SH-SY5Y (cell line): Measurements from ENCODE around the gene SELENON.

ENCODE experiments used
- GATA2 ChIP-seq: IDR thresholded peaks from 2 replicates; pipeline ENCODE4 v1.6.1; 2011; ENCODE audit warnings: mild to moderate bottlenecking, low read depth, low read length
- GATA3 ChIP-seq: IDR thresholded peaks from 2 replicates; pipeline ENCODE4 v1.6.1; 2011; ENCODE audit warnings: low read depth, mild to moderate bottlenecking, low read length, moderate library complexity

SELENON gene

GRCh38 chr1:25843483-25843882, 43.5 kb downstream of the SELENON start:
- TF ChIP-seq GATA3 = no peak
- TF ChIP-seq GATA2 = no peak

DNA sequence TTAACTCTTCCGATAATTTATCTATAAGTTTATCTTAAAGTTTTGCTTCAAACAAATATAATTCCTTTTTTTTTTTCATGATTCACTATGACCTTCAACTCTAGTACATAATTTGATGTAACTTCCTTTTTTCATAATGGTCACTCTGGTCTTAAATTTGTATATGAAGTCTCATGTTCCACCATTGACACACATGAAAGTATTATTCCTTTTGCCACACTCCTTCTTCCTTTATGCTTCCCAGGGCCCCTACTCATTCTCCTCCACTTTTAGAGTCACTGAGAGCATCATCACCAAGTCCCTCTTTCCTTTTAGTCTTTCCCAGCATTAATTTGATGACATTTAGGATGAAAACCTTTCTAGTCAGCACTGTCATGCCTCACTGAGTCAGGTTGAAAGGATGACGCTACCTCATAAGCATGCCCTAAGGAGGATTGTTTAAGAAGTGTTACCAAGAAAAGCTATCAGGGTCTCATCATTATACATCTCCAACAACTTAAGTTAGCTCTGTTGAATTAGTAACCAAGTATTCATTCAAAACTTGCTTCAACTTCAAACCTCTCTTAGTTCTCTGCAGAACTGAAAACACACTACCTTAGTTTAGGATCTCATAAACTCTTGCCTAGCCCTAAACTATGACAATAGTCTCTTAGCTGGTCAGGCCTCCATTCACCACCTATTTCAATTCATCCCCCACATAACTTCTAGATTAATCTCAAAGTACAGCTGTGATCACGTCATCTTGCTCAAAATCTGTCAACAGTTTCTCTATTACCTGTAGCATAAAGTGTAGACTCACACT, 44.7 kb downstream of the SELENON start:
- TF ChIP-seq GATA3 = no peak
- TF ChIP-seq GATA2 = no peak

DNA sequence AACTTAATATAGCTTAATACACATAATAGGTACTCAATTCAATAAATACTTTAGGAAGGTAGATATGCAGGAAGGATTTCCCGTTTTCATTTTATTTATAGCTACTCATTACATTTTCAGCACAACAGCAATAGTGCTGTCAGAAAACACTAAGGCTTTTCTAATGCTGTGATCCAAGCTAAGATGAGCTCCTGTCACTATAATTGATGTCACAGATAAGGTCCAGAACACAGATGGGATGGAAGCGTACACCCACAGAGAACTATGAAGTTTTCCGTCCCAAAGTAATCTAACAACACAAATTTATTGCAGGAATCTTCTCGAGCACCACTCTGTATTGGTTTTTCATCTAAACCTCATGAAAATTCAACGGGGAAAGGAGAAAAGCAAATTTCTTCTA, 45.7 kb downstream of the SELENON start:
- TF ChIP-seq GATA3 = no peak
- TF ChIP-seq GATA2 = no peak

- TF ChIP-seq GATA2 (no peak), GATA3 (no peak)
These were observed 47.9 kb downstream of the SELENON start for GRCh38 chr1:25847929-25848328.

GRCh38 chr1:25848531-25848930, 48.5 kb downstream of the SELENON start:
- TF ChIP-seq GATA2 (no peak), GATA3 (no peak)

DNA sequence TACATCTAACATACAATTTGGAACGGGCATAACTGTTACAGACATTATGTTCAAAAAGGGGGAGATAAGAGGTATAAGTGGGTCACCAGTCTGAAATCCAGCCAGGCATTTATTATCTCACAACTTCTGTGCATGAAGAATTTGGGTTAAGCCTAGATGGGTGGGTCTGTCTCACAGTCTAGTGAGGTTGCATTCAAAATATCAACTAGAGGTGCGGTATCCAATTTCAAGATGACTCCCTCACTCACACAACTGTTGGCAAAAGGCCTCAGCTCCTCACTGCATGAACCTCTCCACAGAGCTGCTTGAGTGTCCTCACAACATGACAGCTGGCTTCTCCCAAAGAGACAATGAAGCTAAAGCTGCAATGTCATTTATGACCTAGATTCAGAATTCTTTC, 54.6 kb downstream of the SELENON start:
- TF ChIP-seq GATA2 = no peak
- no peak for TF ChIP-seq GATA3

DNA sequence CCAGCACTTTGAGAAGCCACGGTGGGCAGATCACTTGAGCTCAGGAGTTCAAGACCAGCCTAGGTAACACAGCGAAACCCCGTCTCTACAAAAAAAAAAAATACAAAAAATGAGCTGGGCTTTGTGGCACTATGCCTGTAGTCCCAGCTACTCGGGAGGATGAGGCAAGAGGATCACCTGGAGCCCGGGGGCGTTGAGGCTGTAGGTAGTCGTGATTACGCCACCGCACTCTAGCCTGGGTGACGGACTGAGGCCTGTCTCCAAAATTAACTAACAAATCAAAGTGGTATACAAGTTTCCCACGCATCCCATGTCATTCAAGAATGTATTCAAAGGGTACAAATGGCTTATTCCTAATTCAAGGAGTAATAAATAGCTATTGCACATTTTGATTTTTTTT, 56.9 kb downstream of the SELENON start:
- TF ChIP-seq GATA2 (no peak), GATA3 (no peak)

- no peak for TF ChIP-seq GATA2
- TF ChIP-seq GATA3 = no peak
These were observed 58.5 kb downstream of the SELENON start for GRCh38 chr1:25858494-25858893.

GRCh38 chr1:25858906-25859789, 59.2 kb downstream of the SELENON start, which contains the start of gene AUNIP:
Gene AUNIP (minus strand): TSS chr1:25859457. CDS start chr1:25859357, 100 bp downstream.
- TF ChIP-seq GATA2 = no peak
- TF ChIP-seq GATA3 = no peak

DNA sequence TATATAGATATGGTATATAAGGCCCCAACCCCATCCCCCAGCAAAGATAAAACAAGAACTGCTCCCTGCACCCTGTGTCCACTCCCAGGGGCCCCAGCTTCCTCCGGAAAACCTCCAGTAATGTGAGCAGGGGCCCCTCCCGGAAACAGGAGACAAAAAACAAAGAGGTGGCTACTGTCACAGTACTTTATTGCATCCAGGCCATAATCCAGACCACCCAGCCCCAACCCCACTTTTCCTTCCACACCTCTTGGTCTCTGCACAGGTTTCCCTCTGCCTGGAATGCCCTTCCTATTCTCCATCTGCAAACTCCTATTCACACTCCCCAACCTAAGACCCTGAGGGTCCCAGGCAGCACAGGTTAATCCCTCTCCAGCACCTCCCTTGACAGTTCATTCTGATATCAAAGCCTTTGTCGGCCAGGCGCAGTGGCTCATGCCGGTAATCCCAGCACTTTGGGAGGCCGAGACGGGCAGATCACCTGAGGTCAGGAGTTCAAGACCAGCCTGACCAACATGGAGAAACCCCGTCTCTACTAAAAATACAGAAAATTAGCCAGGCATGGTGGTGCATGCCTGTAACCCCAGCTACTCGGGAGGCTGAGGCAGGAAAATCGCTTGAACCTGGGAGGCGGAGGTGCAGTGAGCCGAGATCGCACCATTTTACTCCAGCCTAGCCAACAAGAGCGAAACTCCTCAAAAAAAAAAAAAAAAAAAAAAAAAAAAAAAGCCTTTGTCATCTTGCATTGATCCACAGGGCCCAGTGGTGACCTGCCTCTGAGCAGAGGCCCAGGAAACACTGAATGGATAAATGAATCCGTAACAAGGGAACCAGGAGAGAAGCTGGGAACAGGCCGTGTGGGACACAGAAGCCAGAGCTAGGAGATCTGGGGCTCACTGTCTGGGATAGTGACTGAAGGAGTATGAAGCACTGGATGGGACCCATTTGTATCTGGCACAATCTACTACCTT, 61.6 kb downstream of the SELENON start:
- no peak for TF ChIP-seq GATA3
- TF ChIP-seq GATA2 = no peak

DNA sequence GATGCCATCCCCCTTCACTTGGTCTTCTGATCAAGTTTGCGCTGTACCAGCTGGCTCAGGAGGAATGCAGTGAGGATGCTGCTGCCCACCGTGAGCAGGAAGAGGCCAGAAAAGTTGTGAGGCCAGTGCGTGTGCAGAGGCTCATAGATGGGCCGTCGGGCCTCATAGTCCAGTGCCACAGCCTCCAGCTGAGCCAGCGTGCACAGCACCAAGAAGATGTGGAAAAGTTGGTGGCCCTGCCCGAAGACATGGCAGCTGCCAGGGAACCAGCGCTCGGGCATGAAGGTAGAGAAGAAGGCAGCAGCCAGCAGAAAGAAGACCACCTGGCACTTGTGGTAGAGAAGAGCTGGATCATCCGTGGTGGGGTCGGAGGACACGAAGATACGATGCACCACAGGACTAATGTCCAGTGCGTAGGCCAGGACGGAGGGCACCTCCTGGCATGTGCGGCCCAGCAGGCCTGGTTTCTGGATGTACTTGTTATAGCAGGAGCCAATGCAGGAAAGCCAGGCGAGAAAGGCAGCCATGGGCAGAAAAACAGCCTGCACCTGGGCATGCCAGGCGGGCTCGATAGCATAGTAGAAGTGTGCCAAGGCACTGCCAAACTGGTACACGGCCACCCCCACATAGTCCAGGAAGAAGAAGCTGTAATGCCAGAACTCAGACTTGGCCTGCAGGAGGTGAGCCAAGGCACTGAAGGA, 62.9 kb downstream of the SELENON start:
- TF ChIP-seq GATA2 (no peak), GATA3 (no peak)

DNA sequence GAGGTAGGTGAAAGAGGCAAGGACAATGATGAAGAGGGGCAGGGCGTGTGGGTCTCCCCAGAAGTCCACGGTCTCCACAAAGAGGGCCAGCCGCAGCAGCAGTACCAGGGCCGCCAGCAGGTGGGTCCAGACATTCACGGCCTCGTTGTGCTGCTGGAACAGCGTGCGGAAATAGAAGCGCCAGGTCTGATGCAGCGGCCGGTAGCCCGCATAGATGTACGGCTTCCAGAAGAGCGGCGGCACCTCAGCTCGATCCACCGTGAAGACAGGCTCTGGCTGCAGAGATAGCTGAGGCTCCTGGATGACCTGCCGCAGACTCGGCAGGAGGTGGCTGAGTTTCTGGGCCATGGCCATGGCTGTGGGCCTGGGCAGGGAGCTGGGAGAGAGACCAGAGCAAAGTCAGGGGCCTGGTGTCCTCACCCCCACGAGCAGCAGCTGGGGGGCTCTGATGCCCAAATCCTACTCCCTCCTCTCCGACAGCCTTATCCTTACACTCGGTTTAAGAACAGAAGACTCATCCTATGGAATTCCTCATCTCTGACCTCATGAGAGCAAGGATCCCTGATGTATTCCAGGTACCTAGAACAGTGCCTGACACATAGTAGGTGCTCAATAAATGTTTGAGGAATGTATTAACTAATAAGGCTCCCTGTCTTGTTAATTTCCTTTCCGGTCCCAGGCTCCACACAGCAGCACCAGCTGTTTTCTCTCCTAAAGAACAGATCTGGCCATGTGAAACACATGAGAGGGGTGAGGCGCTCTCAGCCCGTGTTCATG, 63.7 kb downstream of the SELENON start:
- TF ChIP-seq GATA2 (no peak), GATA3 (no peak)

- TF ChIP-seq GATA3 = no peak
- no peak for TF ChIP-seq GATA2
These were observed 64.4 kb downstream of the SELENON start for GRCh38 chr1:25864434-25864833.
